NCI-H510A treated with DMSO at 0.1 percent for 48 hours (cell line): ENCODE results near the gene PROKR2.

Experiments used
- DNase-seq: peaks from one replicate; lab custom pipeline; 2025; lab: John Stamatoyannopoulos, UW

The PROKR2 gene

GRCh38 chr20:5316188-5317158 lies at the start of gene PROKR2:
PROKR2 (minus strand) TSS chr20:5316954; CDS start chr20:5314369, 2,585 bp downstream.
- peak; percentile 73 for DNase-seq

- DNase-seq, result no peak
These were observed 48.3 kb upstream of the PROKR2 start for GRCh38 chr20:5364997-5365597.

- no peak for DNase-seq
These were observed 47.5 kb upstream of the PROKR2 start for GRCh38 chr20:5364136-5364821.

- no peak for DNase-seq
These were observed 46.0 kb upstream of the PROKR2 start for GRCh38 chr20:5362771-5363170.

- no peak for DNase-seq
These were observed 44.4 kb upstream of the PROKR2 start for GRCh38 chr20:5361176-5361575.

GRCh38 chr20:5357946-5358345 lies 41.2 kb upstream of the PROKR2 start:
- DNase-seq, result no peak

GRCh38 chr20:5356941-5357340 lies 40.2 kb upstream of the PROKR2 start:
- DNase-seq, result no peak

- DNase-seq, result no peak
These were observed 38.1 kb upstream of the PROKR2 start for GRCh38 chr20:5354901-5355300.

GRCh38 chr20:5353624-5354496 lies 37.1 kb upstream of the PROKR2 start:
- no peak for DNase-seq

GRCh38 chr20:5349448-5349847 lies 32.7 kb upstream of the PROKR2 start:
- no peak for DNase-seq

- DNase-seq, result no peak
These were observed 25.3 kb upstream of the PROKR2 start for GRCh38 chr20:5342021-5342420.

GRCh38 chr20:5331340-5331739 lies 14.6 kb upstream of the PROKR2 start:
- DNase-seq, result no peak

- no peak for DNase-seq
These were observed 11.5 kb upstream of the PROKR2 start for GRCh38 chr20:5328268-5328667.

- no peak for DNase-seq
These were observed 10.6 kb upstream of the PROKR2 start for GRCh38 chr20:5327356-5327755.

GRCh38 chr20:5315807-5316187 lies 957 bp downstream of the PROKR2 start:
- no peak for DNase-seq

- no peak for DNase-seq
These were observed 2.8 kb downstream of the PROKR2 start for GRCh38 chr20:5313916-5314315.

- no peak for DNase-seq
These were observed 4.2 kb downstream of the PROKR2 start for GRCh38 chr20:5312518-5312917.

GRCh38 chr20:5309971-5310370 lies 6.8 kb downstream of the PROKR2 start:
- no peak for DNase-seq

- no peak for DNase-seq
These were observed 17.9 kb downstream of the PROKR2 start for GRCh38 chr20:5298811-5299210.

GRCh38 chr20:5297280-5298004 lies 19.3 kb downstream of the PROKR2 start:
- no peak for DNase-seq

GRCh38 chr20:5290596-5290995 lies 26.2 kb downstream of the PROKR2 start:
- DNase-seq, result no peak
